T-helper 22 cell (primary cell): ENCODE data around the gene IGSF5.
"Not testable (repeated sequence)": the region's sequence is repeated elsewhere in the genome, so short reads cannot be mapped to it uniquely, and the experiment has no call there.

Experiments used
- DNase-seq: peaks from one replicate; pipeline ENCODE4 v3.0.0-alpha.2; 2020; ENCODE audit warnings: low read depth

IGSF5 gene

DNA sequence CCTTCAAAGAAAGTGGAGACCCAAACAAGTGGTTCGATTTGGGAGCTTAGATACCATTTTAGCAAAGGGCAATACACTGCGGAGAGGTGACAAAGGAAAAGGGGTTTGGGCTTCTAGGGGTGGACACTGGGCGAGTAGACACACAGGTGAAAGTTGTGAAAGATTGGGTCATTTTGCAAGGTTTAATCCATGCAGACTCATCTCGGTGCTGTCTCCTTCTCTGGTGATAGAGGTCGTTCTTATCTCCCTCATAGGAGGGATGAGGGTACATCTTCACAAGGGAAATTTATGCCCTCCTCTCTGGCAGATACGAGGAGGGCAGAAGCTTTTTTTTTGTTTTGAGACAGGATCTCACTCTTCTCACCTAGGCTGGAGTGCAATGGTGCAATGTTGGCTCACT lies 6.4 kb upstream of the IGSF5 start:
- no peak for DNase-seq

DNA sequence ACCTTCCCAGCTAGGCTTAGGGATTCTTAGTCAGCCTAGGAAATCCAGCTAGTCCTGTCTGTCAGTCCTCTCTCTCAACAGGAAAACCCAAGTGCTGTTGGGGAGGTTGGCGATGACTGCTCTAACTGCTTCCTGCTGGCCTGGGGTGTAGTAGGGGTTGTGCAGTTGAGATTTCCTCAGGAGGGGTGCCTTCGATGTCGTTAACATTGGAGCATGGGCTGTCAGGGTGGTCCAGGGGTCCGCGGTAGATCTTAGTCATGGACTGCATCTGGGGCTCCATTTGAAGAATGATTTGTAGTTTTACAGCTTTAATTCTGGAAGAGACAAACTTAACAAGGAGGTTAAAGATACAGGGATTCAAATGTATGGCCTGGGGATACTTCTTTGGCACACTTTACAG lies 5.5 kb upstream of the IGSF5 start:
- DNase-seq, result not testable (repeated sequence)

DNA sequence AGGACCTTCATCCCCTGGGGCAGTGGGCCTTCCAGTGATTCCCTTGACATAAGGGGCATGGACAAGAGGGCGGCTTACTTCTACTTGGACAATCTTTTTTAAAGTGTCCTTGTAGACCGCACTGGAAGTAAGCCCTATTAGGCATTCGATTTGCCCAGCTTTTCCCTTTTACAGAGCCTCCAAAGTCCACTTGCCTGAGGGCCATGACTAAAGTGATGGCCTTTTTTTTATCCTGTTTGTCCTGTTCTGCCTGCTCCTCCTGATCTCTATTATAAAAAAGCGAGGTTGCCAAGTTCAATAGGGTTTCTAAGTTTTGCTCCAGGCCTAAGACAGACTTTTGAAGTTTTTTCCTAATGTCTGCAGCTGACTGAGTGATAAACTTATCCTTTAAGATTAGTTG lies 2.4 kb upstream of the IGSF5 start:
- DNase-seq, result not testable (repeated sequence)

DNA sequence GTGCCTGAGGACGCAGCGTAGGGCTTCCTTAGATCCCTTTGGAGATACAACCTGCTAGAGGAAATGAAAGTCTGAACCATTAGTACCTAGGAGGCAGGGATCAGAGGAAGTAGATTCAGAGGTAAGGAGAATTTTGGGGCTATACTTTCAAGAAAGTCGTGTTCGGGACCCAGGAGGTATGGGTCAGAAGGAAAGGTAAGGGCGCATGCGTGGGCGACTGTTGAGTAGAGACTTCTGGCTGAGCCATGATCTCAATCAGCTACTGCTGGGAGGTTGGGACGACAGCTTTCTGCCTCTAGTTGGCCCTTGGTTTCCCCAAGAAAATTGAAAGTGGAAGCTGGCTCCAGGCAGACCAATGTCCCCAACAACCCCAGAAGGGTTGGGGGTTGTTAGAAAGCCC lies 349 bp downstream of the IGSF5 start:
- DNase-seq, result not testable (repeated sequence)

DNA sequence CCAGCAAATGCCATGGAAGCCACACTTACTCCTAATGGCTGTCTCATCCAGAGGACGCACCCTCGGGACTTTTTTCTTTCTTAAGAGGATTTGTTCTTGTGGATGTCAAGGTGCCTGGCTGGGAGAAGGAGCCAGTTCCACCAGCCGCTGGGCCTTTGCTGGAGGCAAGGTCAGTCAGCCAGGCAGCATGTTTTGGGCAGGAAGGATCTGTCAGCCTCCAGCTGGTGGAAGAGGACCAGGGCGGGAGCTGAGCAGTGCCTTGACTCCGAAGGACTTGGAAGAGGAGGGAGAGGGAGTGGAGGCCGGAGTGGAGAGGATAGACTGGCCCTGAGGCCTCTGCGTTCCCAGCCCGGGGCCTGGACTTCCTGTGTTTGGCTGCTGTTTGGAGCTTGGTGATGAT lies 5.7 kb downstream of the IGSF5 start:
- DNase-seq, result no peak

DNA sequence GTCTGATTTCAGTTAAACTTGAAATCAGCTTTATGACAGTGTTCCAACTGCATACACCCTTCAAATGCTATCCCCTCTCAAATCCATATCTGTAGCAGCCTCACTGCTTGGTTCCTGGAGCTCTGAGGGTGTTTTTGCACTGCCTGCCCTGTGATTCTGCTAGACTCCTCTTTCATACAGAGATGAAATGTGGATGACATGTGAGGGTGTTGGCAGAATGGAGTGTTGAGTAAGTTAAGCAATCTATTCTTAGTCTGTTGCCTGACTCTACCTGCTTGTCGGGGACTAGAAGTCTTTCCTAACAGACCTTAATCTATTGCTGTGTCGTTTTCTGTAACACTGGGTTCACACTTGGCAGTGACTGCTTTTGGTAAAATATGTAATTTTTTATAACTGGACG lies 9.8 kb downstream of the IGSF5 start:
- no peak for DNase-seq

DNA sequence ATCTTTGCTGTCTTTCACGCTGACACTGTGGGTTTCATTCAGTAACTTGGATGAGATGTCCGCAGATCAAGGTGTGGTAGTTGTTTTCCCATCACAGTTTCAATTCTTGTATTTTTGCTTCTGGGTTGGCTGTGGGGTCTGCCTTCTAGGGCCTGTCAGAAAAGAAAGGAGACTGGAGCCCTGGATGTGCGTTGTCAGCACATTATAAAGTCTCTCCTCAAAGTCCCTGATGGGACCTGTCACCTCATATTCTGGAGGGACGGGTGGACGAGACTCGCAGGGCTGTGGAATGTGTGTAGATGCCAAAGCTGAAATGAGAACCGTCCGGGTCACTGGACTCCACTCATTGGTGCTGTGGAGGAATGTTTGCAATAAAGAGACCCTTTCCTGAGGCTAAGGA lies 11.3 kb downstream of the IGSF5 start:
- no peak for DNase-seq

DNA sequence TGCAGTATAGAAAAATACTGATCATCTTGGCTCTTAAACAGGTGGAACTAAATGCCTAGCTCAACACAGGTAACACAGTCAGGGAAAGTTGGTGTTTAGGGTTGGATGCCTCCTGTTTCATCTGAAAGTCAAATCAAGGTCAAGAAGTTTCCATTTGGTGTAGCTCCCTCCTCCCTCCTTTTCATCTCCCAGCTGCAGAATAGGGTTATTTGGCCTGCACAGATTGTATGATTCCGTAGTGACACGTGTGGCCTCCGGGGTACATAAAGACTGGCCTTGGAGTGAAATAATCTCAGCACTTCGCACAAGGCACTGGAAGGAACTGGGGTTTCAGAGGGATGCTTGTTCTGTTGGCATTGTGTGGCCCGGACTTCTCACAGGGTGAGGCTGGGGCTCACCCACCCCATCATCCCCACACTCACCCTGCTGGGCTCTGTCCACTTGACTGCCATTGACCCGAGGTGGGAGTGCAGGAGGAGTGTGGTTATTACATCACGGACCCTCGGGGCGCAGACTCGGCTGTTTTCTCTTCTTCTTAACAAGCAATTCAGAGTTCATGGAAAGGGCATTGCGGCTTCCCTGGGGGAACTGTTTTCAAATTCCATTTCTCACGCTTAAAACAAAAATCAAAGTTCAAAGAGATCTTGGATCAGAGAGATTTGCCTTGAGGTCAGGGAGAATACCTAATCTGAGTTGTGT lies 18.4 kb downstream of the IGSF5 start:
- DNase-seq, result no peak

DNA sequence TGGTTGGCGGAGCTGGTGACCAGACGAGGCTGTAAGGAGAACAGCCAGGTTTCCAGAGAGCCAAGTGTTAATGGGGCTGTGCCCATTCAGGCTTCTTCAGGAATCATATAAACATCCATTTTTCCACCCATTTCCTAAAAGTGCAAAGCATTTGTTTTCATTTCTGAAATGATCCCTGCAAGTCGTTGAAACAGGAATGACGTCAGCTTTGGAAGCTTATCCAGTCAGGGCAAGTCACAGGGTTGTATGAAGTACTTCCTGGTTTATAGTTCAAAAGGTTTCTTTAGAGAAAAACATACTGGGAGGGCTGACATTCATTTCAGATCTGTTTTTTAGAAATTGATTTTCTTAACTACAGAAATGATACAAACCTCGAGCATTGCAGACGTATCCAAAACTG lies 29.2 kb downstream of the IGSF5 start:
- DNase-seq, result no peak

DNA sequence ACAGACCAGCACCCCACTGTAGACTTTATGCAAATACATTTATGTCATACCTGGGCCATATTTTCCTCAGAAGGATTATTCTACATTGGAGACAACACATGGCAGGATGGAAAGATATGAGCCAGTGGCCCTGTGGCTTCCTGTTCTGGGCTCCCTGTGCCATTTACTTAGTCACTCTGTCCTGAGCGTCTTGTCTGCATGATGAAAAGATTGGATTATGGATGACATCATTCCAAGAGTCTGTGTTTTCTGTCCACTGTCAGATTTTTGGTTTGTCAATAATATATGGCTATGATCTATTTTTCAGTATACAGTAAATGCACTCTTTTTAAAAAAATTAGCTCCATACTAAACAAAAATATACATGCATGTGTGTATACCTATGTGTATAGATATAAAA lies 30.8 kb downstream of the IGSF5 start:
- no peak for DNase-seq

DNA sequence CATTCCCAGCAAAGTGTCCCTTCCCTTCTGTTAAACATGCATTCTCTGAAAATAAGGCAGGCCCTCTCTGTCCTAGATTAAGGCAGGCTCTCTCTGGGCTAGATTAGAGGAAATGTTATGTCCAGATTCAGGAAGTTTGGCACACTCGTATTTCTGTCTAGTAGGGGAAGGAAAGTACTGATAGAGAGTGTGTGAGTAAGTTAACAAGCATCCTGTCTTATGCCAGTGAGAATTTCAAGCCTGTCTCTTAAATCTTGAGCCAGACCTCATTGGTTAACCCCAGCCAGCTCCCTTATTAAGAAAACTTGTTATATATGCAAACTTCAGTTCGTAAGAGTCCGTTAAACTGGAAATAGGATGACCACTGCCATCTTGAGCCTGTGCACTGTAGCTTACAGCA lies 31.6 kb downstream of the IGSF5 start:
- no peak for DNase-seq

DNA sequence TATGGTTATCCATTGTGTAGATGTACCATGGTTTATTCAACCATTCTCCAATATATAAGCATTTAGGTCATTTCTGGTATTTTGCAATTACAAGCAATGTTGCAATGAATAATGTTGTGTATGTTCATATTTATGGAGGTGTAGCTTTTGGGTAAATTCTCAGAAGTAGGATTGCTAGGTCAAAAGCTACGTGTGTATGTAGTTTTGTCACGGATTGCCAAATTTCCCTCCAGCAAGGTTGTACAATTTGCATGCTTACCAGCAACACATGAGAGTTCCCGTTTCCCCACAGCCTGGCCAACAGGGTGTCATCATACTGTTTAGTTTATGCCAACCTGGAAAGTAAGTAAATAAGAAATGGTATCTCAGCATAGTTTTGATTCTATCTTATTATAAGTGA lies 36.3 kb downstream of the IGSF5 start:
- no peak for DNase-seq

DNA sequence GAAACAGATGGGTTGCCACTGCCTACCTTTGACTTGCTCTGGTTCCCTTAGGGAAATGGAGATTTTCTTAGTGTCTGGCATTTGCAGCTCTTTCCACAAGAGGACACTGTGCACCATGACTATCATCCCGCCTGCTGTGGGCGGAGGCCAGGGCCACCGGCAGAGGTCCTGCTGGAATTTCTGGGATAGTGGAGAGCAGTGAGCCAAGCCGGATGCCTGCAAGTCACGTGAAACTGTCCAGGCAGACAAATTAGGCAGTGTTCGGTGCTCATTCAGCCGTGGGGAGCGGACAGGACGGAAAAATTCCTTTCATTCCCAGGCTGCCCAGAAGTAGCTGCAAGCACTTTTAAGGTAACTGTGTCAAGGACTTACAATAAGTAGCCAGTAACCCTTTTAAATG lies 43.4 kb downstream of the IGSF5 start:
- DNase-seq, result no peak

DNA sequence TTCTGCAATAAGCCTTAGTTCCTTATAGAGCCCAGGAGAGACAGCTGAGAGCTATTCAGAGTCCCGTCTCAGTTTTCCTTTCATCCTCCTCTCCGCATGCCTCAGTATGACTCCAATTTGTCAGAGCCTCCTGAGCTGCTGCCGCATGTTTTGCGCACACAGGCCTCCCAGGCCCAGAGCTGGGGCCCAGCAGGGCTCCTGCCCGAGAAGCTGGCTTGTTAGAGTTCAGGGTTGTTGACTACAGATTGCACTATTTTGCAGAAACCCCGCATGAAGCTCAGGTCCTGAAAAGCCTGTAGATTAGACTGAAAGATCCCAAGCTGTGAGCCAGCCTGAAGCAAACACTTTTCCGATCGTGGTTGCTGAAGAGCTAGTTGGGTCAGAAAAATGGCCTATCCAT lies 51.5 kb downstream of the IGSF5 start:
- no peak for DNase-seq

DNA sequence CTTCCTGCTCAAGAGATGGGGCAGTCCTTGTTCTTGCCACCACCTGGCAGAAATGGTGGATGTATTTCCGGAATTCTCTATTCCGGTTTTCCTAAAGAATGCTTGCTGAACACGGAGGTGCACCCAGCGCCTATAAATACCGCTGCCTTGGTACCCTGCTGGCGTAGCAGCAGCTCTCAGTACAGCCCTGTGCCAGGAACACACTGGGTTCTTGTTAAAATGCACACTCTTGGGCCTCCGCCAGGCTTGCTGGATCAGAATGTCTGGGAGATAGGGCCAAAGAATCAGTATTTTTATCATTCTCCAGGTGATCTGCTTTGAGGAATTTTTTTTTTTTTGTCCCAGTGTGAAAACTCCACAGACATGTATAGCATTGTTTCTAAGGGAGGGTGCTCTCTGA lies 54.2 kb downstream of the IGSF5 start:
- no peak for DNase-seq

DNA sequence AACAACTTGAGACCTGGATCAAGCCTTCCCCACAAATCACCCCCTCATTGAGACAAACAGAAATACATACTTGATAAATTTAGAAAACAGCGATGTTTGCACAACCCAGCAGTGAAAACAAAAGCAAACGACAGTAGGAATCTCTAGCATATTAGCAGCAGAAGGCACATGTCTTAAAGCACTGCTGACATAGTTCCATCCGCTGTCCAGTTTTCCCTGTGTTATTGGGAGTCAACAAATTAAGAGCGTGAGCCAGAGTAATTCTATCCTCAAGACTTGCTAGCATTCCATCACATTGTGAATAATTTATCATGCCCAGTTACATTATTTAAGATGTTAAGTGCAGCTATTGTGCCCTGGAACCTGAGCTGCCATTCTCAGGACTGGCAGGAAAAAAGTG lies 55.3 kb downstream of the IGSF5 start:
- DNase-seq, result no peak

DNA sequence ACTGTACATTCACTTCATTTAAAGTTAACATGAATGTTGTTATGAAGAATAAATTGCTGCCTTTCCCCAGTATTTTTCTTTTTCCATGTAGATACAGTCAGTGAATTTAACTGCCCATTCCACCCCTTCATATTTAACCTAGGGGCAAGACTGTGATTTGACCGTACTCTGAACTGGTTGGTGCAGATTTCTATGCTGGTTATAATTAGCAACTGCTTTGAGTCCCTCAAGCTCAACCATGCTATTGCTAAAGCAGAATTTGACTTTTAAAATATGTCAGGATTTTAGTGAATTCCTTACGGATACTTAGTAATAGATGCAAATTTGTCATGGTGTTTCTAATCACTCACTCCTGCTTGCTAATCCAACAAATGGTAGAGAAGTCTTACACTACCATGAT lies 57.2 kb downstream of the IGSF5 start:
- no peak for DNase-seq

DNA sequence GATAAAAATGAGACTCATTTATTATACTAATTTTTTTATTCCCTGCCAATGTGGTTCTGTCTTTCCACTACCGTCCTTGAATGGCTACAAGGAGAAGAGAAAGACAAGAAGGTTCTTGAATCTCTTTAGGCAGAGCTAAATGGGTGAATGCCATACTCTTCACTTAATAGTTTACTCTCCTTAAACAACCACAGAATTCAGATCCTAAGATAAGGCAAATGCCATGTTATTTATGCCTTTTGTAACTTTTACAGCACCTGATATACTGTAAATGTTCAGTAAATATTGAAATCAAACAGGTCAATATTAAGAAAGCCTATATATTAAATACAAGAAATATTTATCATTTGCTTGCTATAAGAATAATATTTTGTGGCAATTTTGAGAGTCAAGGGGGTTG lies 58.4 kb downstream of the IGSF5 start:
- DNase-seq, result no peak

DNA sequence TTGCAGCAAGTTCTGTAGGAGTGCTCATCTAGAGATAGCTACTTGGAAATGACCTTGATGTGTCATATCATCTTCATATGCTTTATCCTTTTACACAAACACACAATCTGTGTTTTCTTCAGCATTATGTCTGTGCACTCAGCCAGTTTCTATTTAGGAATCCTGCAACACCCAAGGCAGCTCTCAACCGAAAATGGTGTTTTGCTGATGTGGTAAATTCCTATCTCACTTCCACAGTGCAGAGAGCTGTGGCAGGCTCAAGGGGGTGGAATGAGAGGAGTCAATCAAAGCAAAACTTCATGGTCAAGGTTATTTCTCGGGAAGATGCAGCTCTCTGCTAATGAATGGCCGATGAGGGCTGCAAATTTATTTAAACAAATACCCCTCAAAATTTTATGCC lies 59.3 kb downstream of the IGSF5 start:
- no peak for DNase-seq

DNA sequence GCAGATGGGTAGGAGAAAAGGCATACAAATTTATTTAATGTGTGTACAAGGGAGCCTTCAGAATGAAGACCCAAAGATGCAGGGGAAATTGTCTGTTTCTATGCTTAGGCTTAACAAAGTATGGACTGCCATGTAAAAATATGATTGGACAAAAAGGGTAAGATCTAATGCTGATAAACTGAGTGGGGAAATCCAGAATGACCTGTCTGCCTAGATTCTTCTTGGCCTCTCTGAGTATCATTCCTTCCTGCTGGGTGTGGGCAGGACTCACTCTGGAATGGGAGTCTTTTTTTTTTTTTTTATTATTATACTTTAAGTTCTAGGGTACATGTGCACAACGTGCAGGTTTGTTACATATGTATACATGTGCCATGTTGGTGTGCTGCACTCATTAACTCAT lies 61.0 kb downstream of the IGSF5 start:
- no peak for DNase-seq

DNA sequence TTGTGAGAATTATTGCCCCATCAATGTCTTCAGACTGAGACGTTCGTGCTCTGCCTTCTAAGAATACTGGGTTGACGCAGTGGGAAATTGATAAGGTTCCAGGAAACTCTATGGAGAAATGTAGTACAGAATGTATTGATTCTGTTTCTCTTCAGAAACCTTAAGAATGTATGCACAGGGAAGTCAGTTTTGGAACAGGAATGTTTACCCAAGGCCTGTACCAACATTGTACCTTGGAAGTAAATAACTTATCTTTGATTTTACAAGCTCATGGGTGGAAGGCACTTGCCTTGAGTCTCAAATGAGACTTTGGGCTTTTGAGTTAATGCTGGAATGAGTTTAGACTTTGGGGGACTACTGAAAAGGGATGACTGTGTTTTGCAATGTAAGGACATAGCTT lies 62.8 kb downstream of the IGSF5 start:
- DNase-seq, result no peak

DNA sequence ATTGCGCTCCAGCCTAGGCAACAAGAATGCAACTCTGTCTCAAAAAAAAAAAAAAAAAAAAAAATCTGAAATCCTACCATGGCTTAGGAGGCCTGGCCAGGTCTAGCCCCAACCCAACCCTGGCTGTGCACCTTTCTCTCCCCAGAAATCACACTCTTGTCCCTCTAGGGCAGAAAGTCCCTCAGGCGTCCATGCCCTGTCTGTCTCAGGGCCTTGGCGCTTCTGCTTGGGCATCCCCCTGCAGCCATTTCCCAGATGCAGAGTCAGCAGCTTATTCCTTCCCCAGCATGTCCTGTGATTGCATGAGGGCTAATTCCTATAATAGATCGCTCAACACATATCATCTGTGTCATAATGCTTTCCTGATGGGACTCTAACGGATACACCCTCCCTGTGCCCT lies 65.0 kb downstream of the IGSF5 start:
- DNase-seq, result no peak

DNA sequence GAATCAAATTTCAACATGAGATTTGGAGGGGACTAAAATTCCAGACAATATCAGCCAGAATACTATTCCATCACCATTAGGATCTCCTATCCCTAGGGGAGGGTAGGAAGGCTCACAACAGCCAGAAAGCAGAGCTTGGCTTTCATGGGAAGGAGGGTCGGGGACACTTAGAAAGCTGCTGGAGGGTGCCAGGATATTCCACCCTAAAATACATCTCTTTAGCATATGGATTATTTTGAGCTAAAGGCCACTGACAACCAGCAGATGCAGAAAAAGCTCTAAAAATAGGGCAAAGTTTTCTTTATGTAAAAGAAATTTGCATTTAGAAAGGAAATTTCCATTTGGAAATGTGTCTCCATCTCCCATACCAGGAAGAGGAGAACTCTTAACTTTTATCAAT lies 68.0 kb downstream of the IGSF5 start:
- no peak for DNase-seq

DNA sequence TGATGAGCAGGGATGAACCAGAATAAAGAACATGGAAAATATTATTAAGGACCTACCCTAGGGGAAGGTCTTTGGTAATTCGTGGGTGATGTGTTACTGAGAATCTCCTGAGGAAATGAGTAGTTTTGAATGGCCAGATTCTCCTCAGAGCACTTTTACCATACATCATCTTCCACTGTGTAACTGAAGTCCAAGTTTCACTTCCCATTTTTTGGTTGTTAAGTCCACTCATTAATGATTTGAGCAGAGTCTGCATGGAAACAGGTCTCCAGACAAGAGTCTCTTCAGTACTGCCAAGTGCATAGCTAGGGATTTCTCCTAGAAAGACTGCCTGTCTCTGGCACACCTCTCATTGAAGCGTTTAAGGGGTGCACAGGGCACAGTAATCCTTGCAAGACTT lies 73.6 kb downstream of the IGSF5 start:
- DNase-seq, result no peak

DNA sequence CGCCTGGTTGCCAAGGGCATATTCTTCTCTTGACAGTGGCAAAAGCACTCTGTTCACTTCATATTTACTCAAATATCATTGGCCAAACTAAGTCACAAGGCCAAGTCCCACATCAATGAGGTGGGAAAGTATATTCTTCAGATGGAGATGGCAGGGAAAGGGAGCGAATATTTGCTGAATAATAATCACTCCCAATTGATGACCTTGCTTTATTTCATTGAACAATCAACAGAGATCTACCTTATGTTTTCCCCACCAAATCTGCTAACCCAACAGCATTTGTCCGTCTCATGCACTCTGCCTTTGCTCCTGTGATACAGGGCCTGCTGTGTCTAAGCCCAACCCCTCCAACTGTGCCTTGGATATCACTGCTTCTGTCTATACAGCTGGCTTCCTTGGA lies 77.1 kb downstream of the IGSF5 start:
- DNase-seq, result no peak
